CD4-positive, alpha-beta T cell (primary cell): ENCODE measurements around the gene FCER2. TPM values are rescaled to one million over a fixed set of nuclear protein-coding genes. Genes with fewer than 3 reads are reported as not detected.

Experiments
- ATAC-seq: fragments of 200-7000 bp; cut with Tn5 transposase; one replicate; pipeline ENCODE4 v1.10.0; 2022; ENCODE audit warnings: mild to moderate bottlenecking; ENCODE audit not compliant: poor library complexity
- CTCF ChIA-PET: fragments of 350-600 bp; sonication (Branson Sonifier 250); formaldehyde crosslinking; loops from one replicate; lab custom pipeline; 2021; ENCODE audit warnings: antibody characterized with exemption, inconsistent platforms; lab: Charles Lee
- POLR2A ChIA-PET: fragments of 350-600 bp; sonication (Branson Sonifier 250); formaldehyde crosslinking; loops from one replicate; lab custom pipeline; 2021; ENCODE audit warnings: antibody characterized with exemption, inconsistent platforms; lab: Charles Lee
- DNase-seq, 14 experiments: peaks; one replicate each; pipeline ENCODE4 v3.0.0-alpha.2; 2013 to 2020; ENCODE audit warnings: mixed read lengths in 2 of 14
- H3K27ac ChIP-seq, 2 donors: one replicate each; pipeline versions ENCODE4 v1.5.1 to v1.7.0; 2013; ENCODE audit warnings: low read length in 2 of 2, low read depth in 1 of 2, mild to moderate bottlenecking in 1 of 2
- H3K27me3 ChIP-seq, 2 experiments: 1 replicate in 1 of 2; 2 replicates in 1 of 2; pipeline versions ENCODE4 v1.6.1 to v1.7.0; 2013; ENCODE audit warnings: low read length in 2 of 2, control low read depth in 1 of 2, mild to moderate bottlenecking in 1 of 2, moderate library complexity in 1 of 2; ENCODE audit not compliant: insufficient read depth in 2 of 2, control insufficient read depth in 1 of 2
- H3K36me3 ChIP-seq: one replicate; pipeline ENCODE4 v1.6.1; 2013; ENCODE audit warnings: low read length, control low read depth; ENCODE audit not compliant: insufficient read depth
- H3K4me1 ChIP-seq: one replicate; pipeline ENCODE4 v1.6.1; 2013; ENCODE audit warnings: low read length, control low read depth; ENCODE audit not compliant: insufficient read depth
- H3K4me3 ChIP-seq: one replicate; pipeline ENCODE4 v1.5.1; 2013; ENCODE audit warnings: mild to moderate bottlenecking, low read length, moderate library complexity
- H3K9me3 ChIP-seq, 2 experiments: 1 replicate in 1 of 2; 2 replicates in 1 of 2; pipeline versions ENCODE4 v1.6.1 to v1.7.0; 2013; ENCODE audit warnings: low read length in 2 of 2, mild to moderate bottlenecking in 2 of 2, control low read depth in 1 of 2, moderate library complexity in 1 of 2; ENCODE audit not compliant: control insufficient read depth in 1 of 2, insufficient read depth in 1 of 2
- H3K27ac Mint-ChIP-seq: one replicate; pipeline ENCODE4 v1.8.0; 2020; ENCODE audit warnings: mixed read lengths
- H3K27me3 Mint-ChIP-seq: one replicate; pipeline ENCODE4 v1.8.0; 2021; ENCODE audit warnings: mixed read lengths
- H3K36me3 Mint-ChIP-seq: one replicate; pipeline ENCODE4 v1.8.0; 2021; ENCODE audit warnings: low read depth, mixed read lengths
- H3K4me1 Mint-ChIP-seq: one replicate; pipeline ENCODE4 v1.8.0; 2021; ENCODE audit warnings: low read depth, mixed read lengths
- H3K4me3 Mint-ChIP-seq: one replicate; pipeline ENCODE4 v1.8.0; 2020; ENCODE audit warnings: mild to moderate bottlenecking, mixed read lengths
- H3K9me3 Mint-ChIP-seq: one replicate; pipeline ENCODE4 v1.8.0; 2020; ENCODE audit warnings: mixed read lengths
- CTCF ChIP-seq: fragments of 200-600 bp; IDR thresholded peaks from one replicate; pipeline ENCODE4 v1.8.0; 2022; ENCODE audit warnings: antibody characterized with exemption, mild to moderate bottlenecking
- intact Hi-C, 2 experiments: fragments of 100-400 bp; cut with DNase I in 1 of 2; cut with micrococcal nuclease in 1 of 2; formaldehyde crosslinking; loops; one replicate each; pipeline versions ENCODE4 v1.15.1 to v1.9.0; 2023 to 2025; cut with DNase I, micrococcal nuclease
- total RNA-seq, 174 experiments: library from RNA in 2 of 174; stranded (reverse) in 2 of 174; gene quantifications; one replicate each; pipeline ENCODE4 v1.2.3 and lab custom pipeline; 2021 to 2026

FCER2 gene
- total RNA-seq, 2 experiments from 2014 or later: not detected

GRCh38 chr19:7744871-7745650 is 43.1 kb upstream of the FCER2 start:
- TF ChIP-seq CTCF: no peak
- no peak overlapping the region for H3K27ac ChIP-seq
- Mint-ChIP-seq H3K4me1 (no peaks in the 10 kb centered on the region), H3K9me3 (peaks cover 2% of the 10 kb centered on the region), H3K4me3 (no peak overlapping the region), H3K36me3 (no peaks in the 10 kb centered on the region), H3K27me3 (peaks cover 21% of the 10 kb centered on the region), H3K27ac (no peak overlapping the region)
- no peaks in the 10 kb centered on the region for H3K4me1 ChIP-seq
- DNase-seq (no peak), ATAC-seq (no peak)
- no peak overlapping the region for H3K4me3 ChIP-seq
- ChIA-PET POLR2A (no interaction called here), CTCF (interaction anchor here (0.8 kb wide), 1 partner anchor 54 kb away, joined by 3 read pairs; no protein-coding TSS in a partner anchor)
- H3K9me3 ChIP-seq: no peaks in the 10 kb centered on the region
- no peaks in the 10 kb centered on the region for H3K27me3 ChIP-seq
- intact Hi-C loops: no loop called here
- no peaks in the 10 kb centered on the region for H3K36me3 ChIP-seq

- Mint-ChIP-seq H3K4me1 (no peaks in the 10 kb centered on the region), H3K4me3 (no peak overlapping the region), H3K36me3 (no peaks in the 10 kb centered on the region), H3K9me3 (peaks cover 2% of the 10 kb centered on the region), H3K27ac (no peak overlapping the region), H3K27me3 (peaks cover 21% of the 10 kb centered on the region)
- Histone ChIP-seq H3K27ac (no peak overlapping the region), H3K9me3 (no peaks in the 10 kb centered on the region), H3K4me3 (no peak overlapping the region), H3K27me3 (no peaks in the 10 kb centered on the region), H3K36me3 (no peaks in the 10 kb centered on the region), H3K4me1 (no peaks in the 10 kb centered on the region)
- no peak for ATAC-seq
- no peak for TF ChIP-seq CTCF
- CTCF ChIA-PET: interaction anchor here (0.8 kb wide), 1 partner anchor 55 kb away, joined by 3 read pairs; no protein-coding TSS in a partner anchor
- intact Hi-C loops: no loop called here
- POLR2A ChIA-PET: no interaction called here
- no peak for DNase-seq
These were observed 42.4 kb upstream of the FCER2 start for GRCh38 chr19:7744199-7744786.

GRCh38 chr19:7743425-7743841 is 41.5 kb upstream of the FCER2 start:
- Histone ChIP-seq H3K9me3 (no peaks in the 10 kb centered on the region), H3K36me3 (no peaks in the 10 kb centered on the region), H3K4me3 (no peak overlapping the region), H3K27ac (no peak overlapping the region), H3K4me1 (no peaks in the 10 kb centered on the region), H3K27me3 (no peaks in the 10 kb centered on the region)
- no peak for ATAC-seq
- TF ChIP-seq CTCF: no peak
- Mint-ChIP-seq H3K36me3 (no peaks in the 10 kb centered on the region), H3K4me3 (no peak overlapping the region), H3K27me3 (peaks cover 21% of the 10 kb centered on the region), H3K27ac (no peak overlapping the region), H3K4me1 (no peaks in the 10 kb centered on the region), H3K9me3 (peaks cover 2% of the 10 kb centered on the region)
- intact Hi-C loops: no loop called here
- DNase-seq: no peak
- CTCF ChIA-PET: no interaction called here
- POLR2A ChIA-PET: no interaction called here
